ENCODE measurements around the gene ATP5PD. TPM values are rescaled to one million over a fixed set of nuclear protein-coding genes. Genes with fewer than 3 reads are reported as not detected.

Gene ATP5PD
- total RNA-seq, 1 donor from 2014 or later: 239 TPM

DNA sequence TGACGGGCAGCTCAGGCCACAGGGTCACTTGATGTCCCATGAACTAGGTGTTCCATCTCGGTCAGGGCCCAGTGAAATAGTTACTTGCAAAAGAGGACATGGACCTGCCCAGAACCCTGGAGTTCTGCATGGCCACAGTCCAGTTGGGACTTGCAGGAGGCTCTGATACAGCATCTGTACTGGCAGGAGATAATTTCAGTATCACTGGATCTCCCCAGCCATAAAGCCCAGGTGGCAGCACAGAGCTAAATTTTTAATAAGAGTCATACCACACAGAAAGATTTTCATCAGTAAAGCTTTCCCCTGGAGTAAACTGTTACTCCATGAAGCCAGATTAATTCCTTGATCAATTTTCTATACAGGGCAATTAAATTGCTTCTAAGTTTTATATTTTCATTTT, 23.0 kb upstream of the ATP5PD start:
- Histone ChIP-seq H3K9ac (ENCODE audit: low read length) (no peak overlapping the region), H2AFZ (ENCODE audit: low read depth, low read length) (no peak overlapping the region), H3K4me3 (ENCODE audit: insufficient read depth, low read depth, low read length) (no peak overlapping the region), H3K27ac (ENCODE audit: low read depth, low read length) (no peak overlapping the region), H3K9me3 (ENCODE audit: insufficient read depth, low read depth, low read length) (no peaks in the 10 kb centered on the region), H3K79me2 (ENCODE audit: insufficient read depth, low read length) (no peaks in the 10 kb centered on the region), H3K4me2 (ENCODE audit: low read length) (no peak overlapping the region), H3K36me3 (ENCODE audit: insufficient read depth, low read length) (no peaks in the 10 kb centered on the region), H3K4me1 (ENCODE audit: insufficient read depth, low read length) (peaks cover 5% of the 10 kb centered on the region), H3K27me3 (ENCODE audit: insufficient read depth, low read length) (no peaks in the 10 kb centered on the region), H4K20me1 (ENCODE audit: insufficient read depth, low read length) (no peaks in the 10 kb centered on the region)
- Mint-ChIP-seq H3K4me1 (ENCODE audit: low read depth, unreplicated experiment) (peaks cover 9% of the 10 kb centered on the region), H3K4me3 (ENCODE audit: unreplicated experiment) (no peak overlapping the region), H3K9me3 (ENCODE audit: unreplicated experiment) (no peaks in the 10 kb centered on the region), H3K27me3 (ENCODE audit: low read depth, unreplicated experiment) (peaks cover under 1% of the 10 kb centered on the region), H3K36me3 (ENCODE audit: low read depth, unreplicated experiment) (peaks cover 7% of the 10 kb centered on the region), H3K27ac (ENCODE audit: unreplicated experiment) (no peak overlapping the region)
- no peak for TF ChIP-seq EZH2 (IDR thresholded peaks at IDR 0.05; ENCODE audit: insufficient read depth, low read length)
- TF ChIP-seq, protein P1, sequence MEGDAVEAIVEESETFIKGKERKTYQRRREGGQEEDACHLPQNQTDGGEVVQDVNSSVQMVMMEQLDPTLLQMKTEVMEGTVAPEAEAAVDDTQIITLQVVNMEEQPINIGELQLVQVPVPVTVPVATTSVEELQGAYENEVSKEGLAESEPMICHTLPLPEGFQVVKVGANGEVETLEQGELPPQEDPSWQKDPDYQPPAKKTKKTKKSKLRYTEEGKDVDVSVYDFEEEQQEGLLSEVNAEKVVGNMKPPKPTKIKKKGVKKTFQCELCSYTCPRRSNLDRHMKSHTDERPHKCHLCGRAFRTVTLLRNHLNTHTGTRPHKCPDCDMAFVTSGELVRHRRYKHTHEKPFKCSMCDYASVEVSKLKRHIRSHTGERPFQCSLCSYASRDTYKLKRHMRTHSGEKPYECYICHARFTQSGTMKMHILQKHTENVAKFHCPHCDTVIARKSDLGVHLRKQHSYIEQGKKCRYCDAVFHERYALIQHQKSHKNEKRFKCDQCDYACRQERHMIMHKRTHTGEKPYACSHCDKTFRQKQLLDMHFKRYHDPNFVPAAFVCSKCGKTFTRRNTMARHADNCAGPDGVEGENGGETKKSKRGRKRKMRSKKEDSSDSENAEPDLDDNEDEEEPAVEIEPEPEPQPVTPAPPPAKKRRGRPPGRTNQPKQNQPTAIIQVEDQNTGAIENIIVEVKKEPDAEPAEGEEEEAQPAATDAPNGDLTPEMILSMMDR (IDR thresholded peaks at IDR 0.05; ENCODE audit: insufficient read depth, low read depth, low read length): peak; percentile 34
- FAIRE-seq (no peak), DNase-seq (ENCODE audit: low read depth) (no peak)

DNA sequence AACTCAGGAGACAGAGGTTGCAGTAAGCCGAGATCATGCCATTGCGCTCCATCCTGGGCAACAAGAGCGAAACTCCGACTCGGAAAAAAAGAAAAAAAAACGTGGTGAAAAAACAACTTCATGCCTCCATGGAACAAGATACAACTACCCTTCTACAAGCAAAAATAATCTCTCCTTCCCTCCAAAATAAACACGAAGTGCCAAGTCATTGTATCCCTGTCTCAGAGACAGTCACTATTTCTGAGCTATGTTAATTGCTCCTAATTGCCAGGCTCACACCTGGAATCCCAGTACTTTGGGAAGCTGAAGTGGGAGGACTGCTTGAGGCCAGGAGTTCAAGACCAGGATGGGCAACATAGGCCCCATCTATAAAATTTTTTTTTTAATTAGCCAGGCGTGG, 22.0 kb upstream of the ATP5PD start:
- Histone ChIP-seq H3K27ac (ENCODE audit: low read depth, low read length) (no peak overlapping the region), H3K4me2 (ENCODE audit: low read length) (no peak overlapping the region), H3K79me2 (ENCODE audit: insufficient read depth, low read length) (no peaks in the 10 kb centered on the region), H3K4me1 (ENCODE audit: insufficient read depth, low read length) (peaks cover 5% of the 10 kb centered on the region), H3K9ac (ENCODE audit: low read length) (no peak overlapping the region), H4K20me1 (ENCODE audit: insufficient read depth, low read length) (no peaks in the 10 kb centered on the region), H3K9me3 (ENCODE audit: insufficient read depth, low read depth, low read length) (no peaks in the 10 kb centered on the region), H3K4me3 (ENCODE audit: insufficient read depth, low read depth, low read length) (no peak overlapping the region), H2AFZ (ENCODE audit: low read depth, low read length) (no peak overlapping the region), H3K27me3 (ENCODE audit: insufficient read depth, low read length) (no peaks in the 10 kb centered on the region), H3K36me3 (ENCODE audit: insufficient read depth, low read length) (peaks cover under 1% of the 10 kb centered on the region)
- Mint-ChIP-seq H3K27me3 (ENCODE audit: low read depth, unreplicated experiment) (no peaks in the 10 kb centered on the region), H3K9me3 (ENCODE audit: unreplicated experiment) (no peaks in the 10 kb centered on the region), H3K27ac (ENCODE audit: unreplicated experiment) (no peak overlapping the region), H3K36me3 (ENCODE audit: low read depth, unreplicated experiment) (peaks cover 16% of the 10 kb centered on the region), H3K4me1 (ENCODE audit: low read depth, unreplicated experiment) (peaks cover 9% of the 10 kb centered on the region), H3K4me3 (ENCODE audit: unreplicated experiment) (no peak overlapping the region)
- DNase-seq (ENCODE audit: low read depth) (no peak), FAIRE-seq (no peak)
- TF ChIP-seq EZH2 (IDR thresholded peaks at IDR 0.05; ENCODE audit: insufficient read depth, low read length): no peak
- TF ChIP-seq, protein P1 (IDR thresholded peaks at IDR 0.05; ENCODE audit: insufficient read depth, low read depth, low read length): no peak

DNA sequence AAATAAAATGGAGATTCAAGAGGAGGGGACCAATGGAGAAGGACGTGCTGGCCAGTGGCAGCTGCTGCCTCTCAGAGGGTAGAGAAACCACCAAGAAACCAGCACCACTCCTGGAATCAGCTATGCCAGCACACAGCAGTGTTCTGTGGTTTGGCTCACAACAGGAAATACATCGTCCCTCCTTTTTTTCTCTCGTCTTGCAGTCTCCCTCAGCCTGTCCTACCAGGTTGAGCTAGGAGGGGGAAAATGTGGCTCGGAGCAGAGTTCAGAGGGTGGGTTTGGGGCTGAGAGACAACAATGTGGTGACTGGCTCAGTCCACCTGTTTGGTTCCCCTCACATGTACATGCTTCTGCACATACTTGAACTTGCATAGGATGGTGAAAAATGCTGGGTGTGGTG, 21.1 kb upstream of the ATP5PD start:
- no peaks in the 10 kb centered on the region for H3K9me3 ChIP-seq (ENCODE audit: insufficient read depth, low read depth, low read length)
- no peak overlapping the region for H2AFZ ChIP-seq (ENCODE audit: low read depth, low read length)
- H3K27ac Mint-ChIP-seq (ENCODE audit: unreplicated experiment): no peak overlapping the region
- H3K36me3 ChIP-seq (ENCODE audit: insufficient read depth, low read length): peaks cover 8% of the 10 kb centered on the region
- TF ChIP-seq, protein P1 (IDR thresholded peaks at IDR 0.05; ENCODE audit: insufficient read depth, low read depth, low read length): no peak
- TF ChIP-seq EZH2 (IDR thresholded peaks at IDR 0.05; ENCODE audit: insufficient read depth, low read length): no peak
- no peak overlapping the region for H3K4me2 ChIP-seq (ENCODE audit: low read length)
- FAIRE-seq (no peak), DNase-seq (ENCODE audit: low read depth) (no peak)
- H3K9ac ChIP-seq (ENCODE audit: low read length): no peak overlapping the region
- peaks cover 5% of the 10 kb centered on the region for H3K4me1 ChIP-seq (ENCODE audit: insufficient read depth, low read length)
- no peak overlapping the region for H3K4me3 ChIP-seq (ENCODE audit: insufficient read depth, low read depth, low read length)
- no peaks in the 10 kb centered on the region for H4K20me1 ChIP-seq (ENCODE audit: insufficient read depth, low read length)
- peaks cover 21% of the 10 kb centered on the region for H3K36me3 Mint-ChIP-seq (ENCODE audit: low read depth, unreplicated experiment)
- no peaks in the 10 kb centered on the region for H3K9me3 Mint-ChIP-seq (ENCODE audit: unreplicated experiment)
- H3K27me3 Mint-ChIP-seq (ENCODE audit: low read depth, unreplicated experiment): no peaks in the 10 kb centered on the region
- no peaks in the 10 kb centered on the region for H3K27me3 ChIP-seq (ENCODE audit: insufficient read depth, low read length)
- no peaks in the 10 kb centered on the region for H3K79me2 ChIP-seq (ENCODE audit: insufficient read depth, low read length)
- H3K27ac ChIP-seq (ENCODE audit: low read depth, low read length): no peak overlapping the region
- H3K4me3 Mint-ChIP-seq (ENCODE audit: unreplicated experiment): peak overlapping the region; percentile 20
- peaks cover 9% of the 10 kb centered on the region for H3K4me1 Mint-ChIP-seq (ENCODE audit: low read depth, unreplicated experiment)

Measured in astrocyte (in vitro differentiated cells and primary cell).